Measurements from ENCODE around the gene ATP8B4.

DNA sequence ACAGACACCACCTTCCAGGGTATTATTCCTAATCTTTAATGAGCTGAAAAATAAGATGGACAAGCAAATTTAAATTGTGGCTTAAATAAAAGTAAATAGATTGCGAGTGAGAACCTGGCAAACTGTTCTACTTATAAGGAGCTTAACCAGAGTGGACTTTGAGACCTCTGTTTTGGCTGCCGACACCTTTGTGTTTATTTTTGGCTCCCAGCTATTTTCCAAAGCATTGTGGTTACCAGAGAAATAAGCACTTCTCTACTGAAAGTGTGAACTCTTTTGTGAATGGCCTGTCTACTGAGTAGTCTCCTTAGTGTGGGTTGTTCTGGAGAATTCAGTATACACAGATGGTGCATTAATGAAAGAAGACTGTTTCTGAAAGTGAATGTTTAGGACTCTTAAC lies 109.4 kb downstream of the ATP8B4 start:
- TF ChIP-seq EZH2 (IDR thresholded peaks at IDR 0.05; ENCODE audit: insufficient read depth, poor library complexity, severe bottlenecking) (no peak), EZH2phosphoT487 (IDR thresholded peaks at IDR 0.05; ENCODE audit: insufficient read depth, low read depth) (no peak)

All from GM23248 (cell line).